Measurements from ENCODE around the gene FHAD1.

Gene FHAD1

DNA sequence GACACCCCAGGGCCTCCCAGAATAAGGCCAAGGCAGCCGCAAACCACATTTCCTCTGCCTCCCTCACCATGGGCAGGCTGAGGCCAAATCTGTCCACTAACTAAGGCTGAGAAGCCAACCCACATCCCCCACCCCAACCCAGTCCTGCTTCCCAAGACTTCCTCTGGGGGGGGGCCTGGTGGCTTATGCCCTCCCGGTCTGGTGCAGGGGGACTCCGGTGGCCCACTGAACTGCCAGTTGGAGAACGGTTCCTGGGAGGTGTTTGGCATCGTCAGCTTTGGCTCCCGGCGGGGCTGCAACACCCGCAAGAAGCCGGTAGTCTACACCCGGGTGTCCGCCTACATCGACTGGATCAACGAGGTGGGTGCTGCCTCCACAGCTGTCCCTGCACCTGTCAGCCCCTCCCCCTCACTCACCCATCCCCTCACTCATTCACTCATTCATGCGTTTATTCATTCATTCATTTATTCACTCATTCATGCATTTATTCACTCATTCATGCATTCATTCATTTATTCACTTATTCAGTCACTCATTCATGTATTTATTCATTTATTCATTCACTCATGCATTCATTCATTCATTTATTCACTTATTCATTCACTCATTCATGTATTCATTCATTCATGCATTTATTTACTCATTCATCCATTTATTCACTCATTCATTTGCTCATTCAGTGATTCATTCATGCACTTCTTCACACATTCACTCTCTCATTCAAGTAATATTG is 198.5 kb downstream of the FHAD1 start:
- DNase-seq = no peak

DNA sequence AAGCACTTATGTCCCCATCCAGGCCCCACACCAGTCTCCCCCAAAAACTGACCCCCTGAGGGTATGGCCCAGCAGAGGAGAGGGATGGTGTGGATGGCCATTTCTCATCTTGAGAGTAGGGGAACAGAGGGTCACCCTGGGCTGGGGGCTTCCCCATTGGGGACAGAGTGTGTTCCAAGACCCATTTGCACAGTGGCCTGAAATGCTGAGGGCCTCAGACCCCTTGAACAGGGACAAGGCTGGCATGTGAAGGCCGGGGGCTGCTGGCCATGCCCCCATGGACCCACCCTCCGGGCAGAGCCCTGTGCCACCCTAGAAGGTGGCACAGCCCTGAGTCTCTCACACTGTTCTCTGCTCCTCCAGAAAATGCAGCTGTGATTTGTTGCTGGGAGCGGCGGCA is 199.2 kb downstream of the FHAD1 start:
- no peak for DNase-seq
